ENCODE measurements around the gene PGM2. TPM values are rescaled to one million over a fixed set of nuclear protein-coding genes. Genes with fewer than 3 reads are reported as not detected.

PGM2 gene
- total RNA-seq, 4 donors from 2014 or later, result 45.7 to 76.4 (median 65.8) TPM

DNA sequence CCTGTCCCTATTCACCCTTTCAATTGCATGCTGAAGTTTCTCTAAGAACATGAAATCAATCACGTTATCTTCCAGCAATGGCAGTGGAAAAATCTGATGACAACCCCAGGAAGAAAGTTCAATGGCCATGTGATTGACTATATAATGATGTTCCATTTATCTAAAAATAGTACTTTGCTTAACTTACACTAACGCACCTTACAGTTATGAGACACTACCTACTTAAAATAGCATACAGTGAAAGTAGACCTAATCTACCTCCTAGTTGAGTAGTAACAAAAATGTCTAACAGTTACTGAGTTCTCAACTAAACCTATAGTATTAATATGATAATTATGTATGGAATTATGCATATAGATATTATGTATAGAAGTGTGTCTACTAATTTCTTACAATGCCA is 28.6 kb upstream of the PGM2 start:
- TF ChIP-seq, protein P1, sequence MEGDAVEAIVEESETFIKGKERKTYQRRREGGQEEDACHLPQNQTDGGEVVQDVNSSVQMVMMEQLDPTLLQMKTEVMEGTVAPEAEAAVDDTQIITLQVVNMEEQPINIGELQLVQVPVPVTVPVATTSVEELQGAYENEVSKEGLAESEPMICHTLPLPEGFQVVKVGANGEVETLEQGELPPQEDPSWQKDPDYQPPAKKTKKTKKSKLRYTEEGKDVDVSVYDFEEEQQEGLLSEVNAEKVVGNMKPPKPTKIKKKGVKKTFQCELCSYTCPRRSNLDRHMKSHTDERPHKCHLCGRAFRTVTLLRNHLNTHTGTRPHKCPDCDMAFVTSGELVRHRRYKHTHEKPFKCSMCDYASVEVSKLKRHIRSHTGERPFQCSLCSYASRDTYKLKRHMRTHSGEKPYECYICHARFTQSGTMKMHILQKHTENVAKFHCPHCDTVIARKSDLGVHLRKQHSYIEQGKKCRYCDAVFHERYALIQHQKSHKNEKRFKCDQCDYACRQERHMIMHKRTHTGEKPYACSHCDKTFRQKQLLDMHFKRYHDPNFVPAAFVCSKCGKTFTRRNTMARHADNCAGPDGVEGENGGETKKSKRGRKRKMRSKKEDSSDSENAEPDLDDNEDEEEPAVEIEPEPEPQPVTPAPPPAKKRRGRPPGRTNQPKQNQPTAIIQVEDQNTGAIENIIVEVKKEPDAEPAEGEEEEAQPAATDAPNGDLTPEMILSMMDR (IDR thresholded peaks at IDR 0.05), result no peak
- TF ChIP-seq POLR2AphosphoS5 (IDR thresholded peaks at IDR 0.05) (no peak), POLR2A (IDR thresholded peaks at IDR 0.05) (no peak)

DNA sequence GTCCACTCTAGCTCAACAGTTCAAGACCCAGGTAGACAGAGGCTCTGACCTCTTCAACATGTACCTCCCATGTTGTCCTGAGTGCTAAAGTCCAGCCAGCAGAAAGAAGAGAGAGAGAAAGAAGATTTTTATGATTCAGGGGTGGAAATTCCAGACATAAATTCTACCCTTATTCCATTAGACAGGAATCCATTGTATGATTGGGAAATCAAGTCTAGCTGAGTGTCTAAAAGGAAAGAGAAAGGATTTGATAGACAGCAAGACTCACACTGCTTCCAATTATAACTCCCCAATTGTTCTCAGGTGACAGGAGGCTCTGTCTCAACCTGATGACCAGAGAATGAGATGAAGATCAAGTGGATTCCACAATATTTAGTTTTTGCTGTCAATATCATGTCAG is 27.9 kb upstream of the PGM2 start:
- Histone ChIP-seq H3K4me3 (no peak overlapping the region), H3K9me3 (no peaks in the 10 kb centered on the region), H3K36me3 (no peaks in the 10 kb centered on the region), H3K4me1 (no peaks in the 10 kb centered on the region), H3K27ac (no peak overlapping the region), H3K27me3 (no peaks in the 10 kb centered on the region)
- no peak for TF ChIP-seq EP300 (IDR thresholded peaks at IDR 0.05)
- no peak for TF ChIP-seq POLR2AphosphoS5 (IDR thresholded peaks at IDR 0.05)
- TF ChIP-seq, protein P1 (IDR thresholded peaks at IDR 0.05), result no peak
- no peak for DNase-seq (ENCODE audit: low spot score in 2 of 2)

More for the DNA sequence above, 28.6 kb upstream of the PGM2 start:
- Histone ChIP-seq H3K27ac (no peak overlapping the region), H3K4me3 (no peak overlapping the region), H3K4me1 (no peaks in the 10 kb centered on the region), H3K9me3 (no peaks in the 10 kb centered on the region), H3K27me3 (no peaks in the 10 kb centered on the region), H3K36me3 (no peaks in the 10 kb centered on the region)
- WGBS, result 92% methylated on average over 2 of the region's 2 CpGs
- no peak for DNase-seq (ENCODE audit: low spot score in 2 of 2)

DNA sequence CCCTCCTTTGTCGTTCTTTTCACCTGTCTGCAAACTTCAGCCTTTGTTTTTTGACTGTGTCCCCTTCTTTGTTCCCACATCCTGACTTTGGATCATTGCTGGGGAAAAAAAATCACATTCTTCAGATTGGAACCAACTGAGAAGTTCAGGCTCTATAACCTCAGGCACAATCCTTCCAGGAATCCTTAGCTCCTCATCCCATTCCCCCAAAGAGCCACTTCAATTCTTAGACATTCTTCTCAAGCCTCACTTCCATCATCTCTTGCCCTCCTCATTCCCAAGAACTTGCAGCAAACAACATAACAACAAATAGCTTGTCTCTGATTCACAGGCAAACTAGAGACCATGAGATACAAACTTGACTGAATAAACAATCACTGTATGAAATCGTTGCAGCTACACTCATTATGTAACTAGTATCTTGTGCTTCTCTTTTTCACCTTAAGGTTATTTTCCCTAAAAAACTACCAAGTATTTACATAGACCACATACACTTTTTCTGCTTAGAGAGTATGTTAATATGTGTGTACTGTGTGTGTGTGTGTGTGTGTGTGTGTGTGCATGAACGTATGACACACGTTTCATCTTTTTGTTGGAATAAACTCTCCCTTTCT is 26.4 kb upstream of the PGM2 start:
- 73% methylated on average over 4 of the region's 4 CpGs for WGBS
- DNase-seq (ENCODE audit: low spot score in 2 of 2), result no peak
- Histone ChIP-seq H3K27me3 (no peaks in the 10 kb centered on the region), H3K4me3 (no peak overlapping the region), H3K9me3 (no peaks in the 10 kb centered on the region), H3K36me3 (no peaks in the 10 kb centered on the region), H3K27ac (no peak overlapping the region), H3K4me1 (no peaks in the 10 kb centered on the region)
- no peak for TF ChIP-seq POLR2AphosphoS5 (IDR thresholded peaks at IDR 0.05)
- no peak for TF ChIP-seq EP300 (IDR thresholded peaks at IDR 0.05)
- TF ChIP-seq, protein P1 (IDR thresholded peaks at IDR 0.05), result no peak
- no peak for TF ChIP-seq POLR2A (IDR thresholded peaks at IDR 0.05)

DNA sequence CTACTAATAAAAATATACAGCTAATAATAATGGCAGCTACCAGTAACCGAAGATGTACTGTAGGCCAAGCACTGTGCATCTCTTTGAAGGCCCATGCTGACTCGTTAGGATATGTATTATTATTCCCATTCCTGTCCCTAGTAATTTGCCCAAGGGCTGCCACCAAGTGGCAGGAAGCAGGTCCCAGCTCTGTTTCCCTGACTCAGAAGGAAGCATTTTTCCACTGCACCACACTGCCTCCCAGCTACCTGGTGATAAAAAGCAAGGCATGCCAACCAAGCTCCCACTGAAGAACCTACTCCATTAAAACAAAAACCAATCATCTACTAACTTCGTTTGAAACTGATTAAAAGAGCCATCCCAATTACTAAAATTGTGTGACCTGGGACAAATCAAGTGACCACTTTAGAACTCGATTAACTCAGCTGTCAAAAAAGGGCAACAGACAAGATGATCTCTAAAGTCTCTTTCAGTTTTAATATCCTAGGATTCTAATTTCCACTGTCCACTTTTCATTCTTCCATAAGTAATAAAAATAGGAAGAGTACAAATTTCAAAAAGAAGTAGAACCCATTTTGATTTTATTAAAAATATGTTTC is 24.3 kb upstream of the PGM2 start:
- DNase-seq (ENCODE audit: low spot score in 2 of 2), result no peak
- Histone ChIP-seq H3K4me3 (no peak overlapping the region), H3K27me3 (no peaks in the 10 kb centered on the region), H3K4me1 (no peaks in the 10 kb centered on the region), H3K36me3 (no peaks in the 10 kb centered on the region), H3K27ac (no peak overlapping the region), H3K9me3 (no peaks in the 10 kb centered on the region)
- TF ChIP-seq POLR2A (IDR thresholded peaks at IDR 0.05) (no peak), EP300 (IDR thresholded peaks at IDR 0.05) (no peak)
- TF ChIP-seq, protein P1 (IDR thresholded peaks at IDR 0.05), result peak; percentile 34 to 48
- 32% methylated on average over 4 of the region's 4 CpGs for WGBS

DNA sequence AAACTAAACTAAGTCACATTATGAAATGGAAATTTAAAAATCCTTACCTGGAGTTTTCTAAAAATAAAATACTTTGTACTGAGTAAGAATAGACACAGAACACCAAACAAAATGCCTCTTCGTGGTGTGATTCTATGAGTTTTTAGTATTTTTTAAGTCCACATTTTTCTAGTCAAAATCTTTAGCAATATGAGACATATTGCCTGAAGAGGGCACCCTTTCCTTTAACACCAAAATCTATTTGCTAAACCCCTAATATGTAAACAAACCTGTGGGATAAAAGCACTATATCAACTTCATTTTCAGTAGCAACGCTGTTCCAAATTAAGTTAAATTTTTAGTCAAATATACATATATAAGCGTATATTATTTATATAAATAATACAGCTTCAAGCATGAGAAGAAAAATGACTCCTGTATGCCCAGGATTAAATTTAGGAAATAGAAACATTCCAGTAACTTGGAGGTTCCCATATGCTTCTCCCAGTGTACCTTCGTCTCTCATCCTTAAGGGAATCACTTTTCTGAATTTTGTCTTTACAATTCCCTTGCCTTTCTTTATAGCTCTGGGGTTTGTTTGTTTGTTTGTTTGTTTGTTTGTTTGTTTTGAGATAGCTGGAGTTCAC is 23.0 kb upstream of the PGM2 start:
- no peak for DNase-seq (ENCODE audit: low spot score in 2 of 2)
- WGBS, result 27% methylated on average over 4 of the region's 4 CpGs

More for the DNA sequence above, 23.0 kb upstream of the PGM2 start:
- TF ChIP-seq EP300 (IDR thresholded peaks at IDR 0.05), result no peak
- TF ChIP-seq, protein P1 (IDR thresholded peaks at IDR 0.05), result peak; percentile 9 to 38
- TF ChIP-seq POLR2AphosphoS5 (IDR thresholded peaks at IDR 0.05), result no peak
- TF ChIP-seq POLR2A (IDR thresholded peaks at IDR 0.05), result no peak
- H3K4me3 ChIP-seq, result no peak overlapping the region
- H3K27me3 ChIP-seq, result no peaks in the 10 kb centered on the region
- no peaks in the 10 kb centered on the region for H3K4me1 ChIP-seq
- no peaks in the 10 kb centered on the region for H3K9me3 ChIP-seq
- no peaks in the 10 kb centered on the region for H3K36me3 ChIP-seq
- no peak overlapping the region for H3K27ac ChIP-seq

All from suprapubic skin (tissue), 4 donors.